Activated CD8-positive, alpha-beta memory T cell treated with anti-CD3 and anti-CD28 coated beads, Interleukin-2, amount 10 ng/mL, durations not matched to agents 7 days and 5 days (primary cell): ENCODE measurements around the gene MAP3K6. TPM values are rescaled to one million over a fixed set of nuclear protein-coding genes. Genes with fewer than 3 reads are reported as not detected.

Experiments
- ATAC-seq: fragments of 150-1000 bp; cut with Tn5 transposase; one replicate; pipeline ENCODE4 v1.10.0; 2021; ENCODE audit warnings: moderate library complexity
- CTCF ChIA-PET: fragments of 350-600 bp; sonication (Branson Sonifier 250); formaldehyde crosslinking; loops from one replicate; lab custom pipeline; 2021; ENCODE audit warnings: antibody characterized with exemption; lab: Charles Lee
- DNase-seq: peaks from one replicate; pipeline ENCODE4 v3.0.0-alpha.2; 2020
- H3K27ac Mint-ChIP-seq: one replicate; pipeline ENCODE4 v1.8.0; 2021; ENCODE audit warnings: mild to moderate bottlenecking, mixed read lengths
- H3K27me3 Mint-ChIP-seq: one replicate; pipeline ENCODE4 v1.8.0; 2021; ENCODE audit warnings: mixed read lengths
- H3K36me3 Mint-ChIP-seq: one replicate; pipeline ENCODE4 v1.8.0; 2021; ENCODE audit warnings: mild to moderate bottlenecking, mixed read lengths
- H3K4me1 Mint-ChIP-seq: one replicate; pipeline ENCODE4 v1.8.0; 2021; ENCODE audit warnings: mixed read lengths
- H3K4me3 Mint-ChIP-seq: one replicate; pipeline ENCODE4 v1.8.0; 2021; ENCODE audit warnings: mild to moderate bottlenecking, moderate library complexity, mixed read lengths
- H3K9me3 Mint-ChIP-seq: one replicate; pipeline ENCODE4 v1.8.0; 2022; ENCODE audit warnings: low read depth, mixed read lengths
- total RNA-seq, 2 experiments: library from RNA; stranded (reverse); gene quantifications; one replicate each; pipeline ENCODE4 v1.2.3, GENCODE V29; 2021

Gene MAP3K6
- total RNA-seq, 2 experiments from 2014 or later = 7.4 to 10.6 TPM

DNA sequence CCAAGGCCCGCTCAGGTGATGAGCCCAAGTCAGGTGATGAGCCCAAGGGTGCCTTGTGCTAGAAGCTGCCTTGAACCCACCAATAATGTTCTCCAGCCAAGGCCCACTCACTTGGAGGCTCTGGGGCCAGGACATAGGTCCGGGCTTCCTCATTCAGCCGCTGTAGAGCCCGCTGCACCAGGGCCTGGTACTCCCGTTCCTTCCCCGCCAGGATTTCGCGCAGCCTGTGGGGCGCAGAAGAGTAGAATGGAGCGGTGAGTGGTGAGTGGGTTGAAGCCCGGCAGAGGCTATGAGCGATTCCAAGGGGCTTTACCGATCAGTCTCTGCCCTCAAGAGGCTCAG is 10.5 kb downstream of the MAP3K6 start:
- Mint-ChIP-seq H3K9me3 (no peaks in the 10 kb centered on the region), H3K27ac (peak overlapping the region; percentile 93)

DNA sequence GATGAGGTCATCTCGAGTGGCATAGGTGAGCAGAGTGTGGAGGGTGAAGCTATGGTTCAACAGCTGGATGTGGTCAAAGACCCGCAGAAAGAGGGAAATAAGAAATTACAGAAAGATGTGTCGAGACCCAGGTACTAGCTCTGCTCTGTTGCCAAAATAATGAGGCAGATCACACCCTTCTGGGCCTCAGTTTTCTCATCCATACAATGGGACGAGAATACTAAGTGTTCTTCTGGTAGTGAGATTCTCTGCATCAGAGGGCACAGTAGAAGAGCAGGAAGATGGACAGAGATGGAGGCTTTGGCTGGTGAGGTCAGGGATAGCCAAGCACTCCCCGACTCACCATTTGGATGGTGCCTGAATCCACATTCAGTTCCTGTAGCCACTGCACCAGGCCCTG is 11.1 kb downstream of the MAP3K6 start:
- H3K4me3 Mint-ChIP-seq = peak overlapping the region; percentile 73
- H3K36me3 Mint-ChIP-seq = no peaks in the 10 kb centered on the region
- no peaks in the 10 kb centered on the region for H3K9me3 Mint-ChIP-seq
- peaks cover 44% of the 10 kb centered on the region for H3K4me1 Mint-ChIP-seq
- ATAC-seq = no peak
- H3K27ac Mint-ChIP-seq = peak overlapping the region; percentile 93
- peaks cover 8% of the 10 kb centered on the region for H3K27me3 Mint-ChIP-seq
- no peak for DNase-seq
- CTCF ChIA-PET = interaction anchor here (0.6 to 8.2 kb wide), 11 partner anchors 12 to 60 kb away, joined by 3 to 136 read pairs (median 5); partner anchors contain the start of genes GPR3, MAP3K6 and SYTL1

More for the DNA sequence above, 10.5 kb downstream of the MAP3K6 start:
- Mint-ChIP-seq H3K4me1 (peaks cover 44% of the 10 kb centered on the region), H3K27me3 (peaks cover 8% of the 10 kb centered on the region), H3K36me3 (no peaks in the 10 kb centered on the region), H3K4me3 (peak overlapping the region; percentile 73)
- CTCF ChIA-PET = interaction anchor here (0.6 to 8.2 kb wide), 10 partner anchors 12 to 60 kb away, joined by 3 to 136 read pairs (median 17); partner anchors contain the start of genes GPR3, MAP3K6 and SYTL1
- DNase-seq (no peak), ATAC-seq (no peak)

DNA sequence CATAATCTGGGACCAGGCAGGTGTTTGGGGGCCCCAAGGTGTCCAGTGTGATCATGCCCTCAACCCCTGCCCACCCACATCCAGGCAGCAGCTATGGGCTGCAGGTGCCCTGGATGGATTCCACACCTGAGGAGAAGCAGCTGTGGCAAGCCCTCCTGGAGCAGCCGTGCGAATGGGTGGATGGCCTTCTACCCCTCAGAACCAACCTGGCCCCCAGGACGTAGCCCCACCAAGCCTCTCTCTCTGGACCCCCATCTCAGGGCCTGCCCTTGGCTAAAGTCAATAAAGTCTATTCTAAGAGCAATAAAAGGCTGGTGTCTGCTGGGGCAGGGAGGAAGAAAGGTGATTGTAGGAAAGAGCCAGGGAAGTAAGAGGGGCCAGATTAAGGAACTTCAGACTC is 13.1 kb downstream of the MAP3K6 start:
- no peak overlapping the region for H3K27ac Mint-ChIP-seq
- no peak for ATAC-seq
- CTCF ChIA-PET = interaction anchor here (7.7 to 8.2 kb wide), 3 partner anchors 9 to 20 kb away, joined by 73 to 136 read pairs (median 127); partner anchors contain the start of genes MAP3K6 and SYTL1

DNA sequence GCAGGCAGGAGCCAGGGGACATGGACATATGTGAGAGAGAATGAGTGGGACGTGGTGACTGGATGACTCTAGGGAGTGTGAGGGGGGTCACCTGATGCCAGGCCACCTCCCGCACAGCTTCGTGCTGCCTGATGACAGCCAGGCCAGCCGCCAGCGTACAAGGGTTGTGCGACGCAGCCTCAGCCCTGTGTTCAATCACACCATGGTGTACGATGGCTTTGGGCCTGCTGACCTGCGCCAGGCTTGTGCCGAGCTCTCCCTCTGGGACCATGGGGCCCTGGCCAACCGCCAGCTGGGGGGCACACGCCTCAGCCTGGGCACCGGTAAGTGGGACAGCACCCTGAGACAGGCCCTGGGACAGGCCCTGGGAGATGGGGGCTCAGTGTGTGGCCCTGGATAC is 13.6 kb downstream of the MAP3K6 start:
- DNase-seq = no peak
- Mint-ChIP-seq H3K4me1 (peaks cover 32% of the 10 kb centered on the region), H3K9me3 (no peaks in the 10 kb centered on the region), H3K27ac (no peak overlapping the region), H3K4me3 (no peak overlapping the region), H3K36me3 (no peaks in the 10 kb centered on the region), H3K27me3 (no peaks in the 10 kb centered on the region)
- CTCF ChIA-PET = interaction anchor here (1.5 to 8.2 kb wide), 4 partner anchors 9 to 43 kb away, joined by 4 to 136 read pairs (median 100); partner anchors contain the start of genes MAP3K6 and SYTL1
- no peak for ATAC-seq

More for the DNA sequence above, 13.1 kb downstream of the MAP3K6 start:
- H3K4me3 Mint-ChIP-seq = no peak overlapping the region
- no peaks in the 10 kb centered on the region for H3K9me3 Mint-ChIP-seq
- H3K36me3 Mint-ChIP-seq = no peaks in the 10 kb centered on the region
- no peaks in the 10 kb centered on the region for H3K27me3 Mint-ChIP-seq
- peaks cover 32% of the 10 kb centered on the region for H3K4me1 Mint-ChIP-seq
- DNase-seq = no peak

DNA sequence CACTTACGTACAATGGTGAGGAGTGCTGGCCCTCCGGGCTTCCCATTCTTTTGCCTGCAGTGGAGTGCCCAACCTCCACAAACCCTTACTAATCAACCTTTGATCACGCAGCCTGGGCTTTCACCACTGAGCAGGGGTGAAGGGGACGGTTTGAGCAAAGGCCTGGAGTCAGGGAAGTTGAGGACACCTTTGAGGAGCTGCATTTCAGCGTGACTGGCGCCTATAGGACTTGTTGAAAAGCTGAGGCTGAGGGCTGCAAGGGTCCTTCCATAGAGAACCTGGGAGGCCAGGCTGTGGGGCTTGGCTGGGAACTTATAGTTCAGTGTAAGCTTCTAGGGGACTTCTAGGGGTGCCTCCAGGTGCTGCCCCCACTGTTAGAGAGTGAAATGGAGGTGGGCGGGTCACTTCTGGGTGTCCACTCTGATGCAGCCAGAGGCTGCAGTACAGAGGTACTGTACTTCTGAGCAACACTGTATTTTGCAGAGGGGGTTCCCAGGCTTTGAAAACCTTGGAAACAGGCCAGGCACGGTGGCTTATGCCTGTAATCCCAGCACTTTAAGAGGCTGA is 15.1 kb downstream of the MAP3K6 start:
- Mint-ChIP-seq H3K27me3 (no peaks in the 10 kb centered on the region), H3K27ac (no peak overlapping the region), H3K36me3 (peaks cover 2% of the 10 kb centered on the region), H3K9me3 (no peaks in the 10 kb centered on the region), H3K4me3 (no peak overlapping the region), H3K4me1 (peaks cover 20% of the 10 kb centered on the region)
- DNase-seq = no peak
- ATAC-seq = no peak
- CTCF ChIA-PET = interaction anchor here (1.1 to 1.5 kb wide), 4 partner anchors 10 to 44 kb away, joined by 3 to 4 read pairs (median 4); partner anchors contain the start of genes MAP3K6 and SYTL1

DNA sequence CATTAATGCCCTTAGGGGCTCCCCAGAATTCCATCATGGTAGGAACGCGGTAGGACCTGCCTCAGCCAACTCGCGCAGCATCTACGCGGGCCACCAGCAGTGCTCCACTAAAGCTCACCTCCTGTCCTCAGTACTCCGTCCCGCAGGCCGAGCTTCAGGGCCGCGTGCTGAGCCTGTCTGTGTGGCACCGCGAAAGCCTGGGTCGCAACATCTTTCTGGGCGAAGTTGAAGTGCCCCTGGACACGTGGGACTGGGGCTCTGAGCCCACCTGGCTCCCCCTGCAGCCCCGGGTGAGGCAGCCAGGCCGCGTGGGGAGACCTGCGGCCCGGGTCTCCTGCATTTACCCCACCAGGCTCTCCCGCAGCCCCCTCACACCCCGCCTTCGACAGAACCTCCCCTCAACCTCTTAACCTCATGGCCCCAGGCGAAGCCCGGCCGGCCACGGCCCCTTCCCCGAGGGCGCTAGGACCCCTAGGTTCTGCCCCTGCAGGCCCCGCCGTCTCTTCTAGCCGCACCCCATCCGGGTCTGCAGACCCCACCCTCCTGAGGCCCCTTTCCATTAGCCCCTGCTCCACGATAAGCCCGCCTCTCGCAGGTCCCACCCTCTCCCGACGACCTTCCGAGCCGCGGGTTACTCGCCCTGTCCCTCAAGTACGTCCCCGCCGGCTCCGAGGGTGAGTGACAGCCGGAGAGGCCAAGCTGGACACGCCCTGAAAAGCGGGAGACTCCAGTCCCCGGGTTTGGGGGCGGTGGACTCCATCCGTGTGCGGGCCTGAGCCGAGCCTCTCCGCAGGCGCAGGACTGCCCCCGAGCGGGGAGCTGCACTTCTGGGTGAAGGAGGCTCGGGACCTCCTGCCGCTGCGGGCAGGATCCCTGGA is 15.9 kb downstream of the MAP3K6 start:
- H3K27ac Mint-ChIP-seq = no peak overlapping the region
- no peak overlapping the region for H3K4me3 Mint-ChIP-seq
- H3K36me3 Mint-ChIP-seq = peaks cover 5% of the 10 kb centered on the region
- CTCF ChIA-PET = interaction anchor here (1.1 to 1.4 kb wide), 2 partner anchors 10 to 18 kb away, joined by 3 to 4 read pairs; partner anchors contain the start of gene SYTL1
- no peak for ATAC-seq
- DNase-seq = no peak
- H3K4me1 Mint-ChIP-seq = peaks cover 13% of the 10 kb centered on the region
- no peaks in the 10 kb centered on the region for H3K9me3 Mint-ChIP-seq
- no peaks in the 10 kb centered on the region for H3K27me3 Mint-ChIP-seq

DNA sequence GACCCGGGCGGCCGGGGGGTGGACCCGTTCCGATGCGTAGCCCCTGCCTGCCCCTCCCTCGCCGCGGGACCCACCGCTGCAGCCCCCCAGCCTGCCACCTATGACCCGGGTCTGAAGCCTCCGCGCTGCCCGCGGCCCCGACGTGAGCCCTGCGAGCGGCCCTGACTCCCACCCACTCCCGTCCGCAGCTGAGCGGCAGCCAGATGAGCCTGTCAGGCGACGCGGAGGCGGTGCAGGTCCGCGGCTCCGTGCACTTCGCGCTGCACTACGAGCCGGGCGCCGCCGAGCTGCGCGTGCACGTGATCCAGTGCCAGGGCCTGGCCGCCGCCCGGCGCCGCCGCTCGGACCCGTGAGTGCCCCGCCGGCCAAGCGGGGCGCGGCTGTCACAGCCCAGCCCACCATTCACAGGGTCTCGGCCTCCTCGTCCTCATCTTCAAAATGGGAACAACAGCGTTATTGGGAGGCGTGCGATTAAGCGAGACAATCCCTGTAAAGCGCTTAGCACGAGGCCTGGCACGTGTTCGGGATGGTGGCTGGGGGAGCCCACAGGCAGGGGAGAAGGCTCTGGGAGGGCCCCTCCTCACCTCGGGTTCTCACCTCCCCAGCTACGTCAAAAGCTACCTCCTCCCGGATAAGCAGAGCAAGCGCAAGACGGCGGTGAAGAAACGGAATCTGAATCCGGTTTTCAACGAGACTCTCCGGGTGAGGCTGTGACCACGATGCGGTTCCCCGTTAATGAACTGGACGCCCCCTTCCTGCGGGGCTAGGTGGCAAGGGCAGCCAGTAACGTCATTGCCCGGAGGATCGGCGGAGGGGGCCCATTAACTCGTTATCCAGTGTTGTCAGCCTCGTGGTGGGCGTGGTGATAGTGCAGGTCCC is 16.7 kb downstream of the MAP3K6 start:
- H3K36me3 Mint-ChIP-seq = peaks cover 5% of the 10 kb centered on the region
- no peak overlapping the region for H3K4me3 Mint-ChIP-seq
- no peak for DNase-seq
- no peaks in the 10 kb centered on the region for H3K9me3 Mint-ChIP-seq
- no peaks in the 10 kb centered on the region for H3K27me3 Mint-ChIP-seq
- H3K4me1 Mint-ChIP-seq = peaks cover 5% of the 10 kb centered on the region
- no peak for ATAC-seq
- CTCF ChIA-PET = interaction anchor here (1.4 to 2.3 kb wide), 3 partner anchors 7 to 18 kb away, joined by 4 to 11 read pairs (median 10); partner anchors contain the start of gene SYTL1
- H3K27ac Mint-ChIP-seq = no peak overlapping the region

DNA sequence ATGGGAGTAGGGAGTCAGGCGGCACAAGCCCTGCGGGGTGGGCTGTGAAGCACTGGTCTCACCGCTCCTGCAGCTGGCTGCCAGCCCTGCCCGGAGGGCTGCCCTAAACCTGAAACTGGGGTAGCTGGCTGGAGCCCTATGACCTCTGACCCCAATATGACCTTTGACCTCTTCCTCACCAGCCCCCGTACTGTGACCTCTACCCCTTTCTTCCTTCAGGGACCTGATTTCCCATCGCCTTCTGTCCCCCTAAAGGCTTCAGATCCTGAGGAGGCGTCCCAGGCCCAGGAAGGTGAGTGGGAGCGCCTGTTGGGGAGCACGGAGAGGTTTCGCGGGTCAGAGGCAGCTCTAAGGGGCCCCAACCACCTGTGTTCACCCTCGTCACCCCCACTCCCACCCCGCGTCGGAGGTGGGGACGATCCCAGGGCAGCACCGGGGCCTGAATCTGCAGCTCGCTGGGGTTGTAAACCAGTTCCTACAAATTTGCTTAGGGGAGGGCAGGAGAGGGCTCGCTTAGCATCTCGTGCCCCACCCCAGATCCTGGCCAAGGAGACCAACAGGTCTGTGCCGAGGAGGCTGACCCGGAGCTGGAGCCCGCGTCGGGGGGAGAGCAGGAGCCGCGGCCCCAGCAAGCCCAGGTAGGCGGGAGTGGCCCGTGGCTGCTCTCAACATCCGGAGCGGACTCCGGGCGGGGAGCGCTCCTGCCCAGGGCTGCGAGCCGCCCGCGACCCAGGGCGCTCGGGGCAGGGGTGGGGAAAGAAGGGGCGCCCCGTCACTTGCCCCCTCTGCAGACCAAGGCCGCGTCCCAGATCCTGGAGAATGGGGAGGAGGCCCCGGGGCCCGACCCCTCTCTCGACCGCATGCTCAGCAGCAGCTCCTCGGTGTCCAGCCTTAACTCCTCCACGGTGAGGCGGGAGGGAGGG is 17.6 kb downstream of the MAP3K6 start:
- Mint-ChIP-seq H3K4me1 (peaks cover 9% of the 10 kb centered on the region), H3K27me3 (no peaks in the 10 kb centered on the region), H3K27ac (no peak overlapping the region), H3K9me3 (no peaks in the 10 kb centered on the region), H3K4me3 (peak overlapping the region; percentile 46), H3K36me3 (peaks cover 7% of the 10 kb centered on the region)
- no peak for DNase-seq
- CTCF ChIA-PET = interaction anchor here (0.7 to 2.3 kb wide), 4 partner anchors 8 to 638 kb away, joined by 3 to 11 read pairs (median 7); no protein-coding TSS in a partner anchor
- peak; percentile 73 for ATAC-seq

DNA sequence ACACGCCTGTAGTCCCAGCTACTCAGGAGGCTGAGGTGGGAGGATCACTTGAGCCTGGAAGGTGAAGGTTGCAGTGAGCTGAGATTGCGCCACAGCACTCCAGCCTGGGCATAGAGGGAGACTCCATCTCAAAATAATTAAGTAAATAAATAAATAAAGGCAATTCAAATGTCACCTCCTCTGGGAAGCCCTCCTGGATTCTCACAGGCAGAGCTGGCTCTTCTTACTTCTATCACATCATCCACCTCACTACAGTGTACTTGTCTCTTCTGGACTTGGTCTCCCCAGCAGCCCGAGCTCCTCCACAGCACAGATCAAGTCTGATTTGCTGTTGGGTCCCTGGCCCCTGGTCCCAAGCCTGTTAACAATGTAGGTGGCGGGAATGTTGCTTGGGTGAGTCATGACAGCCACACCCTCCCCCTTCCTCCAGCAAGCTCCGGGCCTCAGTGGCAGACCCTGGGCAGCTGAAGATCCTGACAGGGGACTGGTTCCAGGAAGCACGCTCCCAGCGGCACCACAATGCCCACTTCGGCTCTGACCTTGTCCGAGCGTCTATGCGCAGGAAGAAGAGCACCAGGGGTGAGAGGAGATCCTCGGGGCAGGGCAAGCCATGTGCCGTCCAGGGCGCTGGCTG is 19.7 kb downstream of the MAP3K6 start:
- CTCF ChIA-PET = interaction anchor here (1.1 to 7.2 kb wide), 5 partner anchors 10 to 47 kb away, joined by 3 to 136 read pairs (median 12); partner anchors contain the start of gene MAP3K6
- peaks cover 25% of the 10 kb centered on the region for H3K4me1 Mint-ChIP-seq
- H3K36me3 Mint-ChIP-seq = peaks cover 10% of the 10 kb centered on the region
- no peaks in the 10 kb centered on the region for H3K27me3 Mint-ChIP-seq
- no peaks in the 10 kb centered on the region for H3K9me3 Mint-ChIP-seq
- no peak overlapping the region for H3K4me3 Mint-ChIP-seq
- H3K27ac Mint-ChIP-seq = no peak overlapping the region
- ATAC-seq (no peak), DNase-seq (no peak)

DNA sequence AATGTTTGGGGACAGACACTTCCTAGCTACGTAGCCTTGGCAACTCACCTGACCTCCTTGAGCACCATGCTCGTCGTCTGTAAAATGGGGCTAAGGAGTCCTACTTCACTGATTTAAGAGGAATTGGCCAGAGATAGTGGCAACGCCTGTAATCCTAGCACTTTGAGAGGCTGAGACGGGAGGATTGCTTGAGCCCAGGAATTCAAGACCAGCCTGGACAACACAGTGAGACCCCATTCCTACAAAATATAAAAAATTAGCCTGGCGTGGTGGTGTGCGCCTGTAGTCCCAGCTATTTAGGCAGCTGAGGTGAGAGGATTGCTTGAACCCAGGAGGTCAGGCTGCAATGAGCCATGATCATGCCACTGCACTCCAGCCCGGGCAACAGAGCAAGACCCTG is 20.4 kb downstream of the MAP3K6 start:
- Mint-ChIP-seq H3K4me1 (peaks cover 30% of the 10 kb centered on the region), H3K27me3 (no peaks in the 10 kb centered on the region), H3K9me3 (no peaks in the 10 kb centered on the region), H3K36me3 (peaks cover 10% of the 10 kb centered on the region), H3K4me3 (no peak overlapping the region), H3K27ac (no peak overlapping the region)
- DNase-seq (no peak), ATAC-seq (no peak)
- CTCF ChIA-PET = interaction anchor here (1.1 to 7.2 kb wide), 5 partner anchors 10 to 47 kb away, joined by 3 to 136 read pairs (median 12); partner anchors contain the start of gene MAP3K6

DNA sequence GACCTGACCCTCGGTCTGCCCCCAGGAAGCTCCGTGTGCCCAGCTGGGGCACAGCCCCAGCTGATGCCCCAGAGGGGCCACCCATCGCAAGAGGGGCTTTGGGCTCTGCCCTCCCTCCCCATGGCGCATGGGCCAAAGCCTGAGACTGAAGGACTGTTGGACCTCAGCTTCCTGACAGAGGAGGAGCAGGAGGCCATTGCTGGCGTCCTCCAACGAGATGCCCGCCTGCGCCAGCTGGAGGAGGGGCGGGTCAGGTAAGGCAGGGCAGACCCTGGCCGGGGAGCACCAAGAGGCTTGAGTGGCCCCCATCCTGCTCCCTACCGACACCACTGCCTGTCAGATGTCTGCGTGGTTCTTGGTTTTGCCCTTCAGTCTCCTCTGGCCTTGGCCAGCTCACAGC is 21.5 kb downstream of the MAP3K6 start:
- Mint-ChIP-seq H3K4me1 (peaks cover 37% of the 10 kb centered on the region), H3K4me3 (no peak overlapping the region), H3K36me3 (peaks cover 10% of the 10 kb centered on the region), H3K27ac (no peak overlapping the region), H3K27me3 (no peaks in the 10 kb centered on the region), H3K9me3 (no peaks in the 10 kb centered on the region)
- CTCF ChIA-PET = interaction anchor here (1.6 to 7.2 kb wide), 5 partner anchors 12 to 41 kb away, joined by 4 to 136 read pairs (median 12); partner anchors contain the start of gene MAP3K6
- no peak for ATAC-seq
- DNase-seq = no peak
